Measurements from ENCODE around the gene SLC22A1. TPM values are rescaled to one million over a fixed set of nuclear protein-coding genes. Genes with fewer than 3 reads are reported as not detected.

Gene SLC22A1
- total RNA-seq, 4 donors from 2014 or later: 1.4 to 2.6 (median 1.5) TPM

GRCh38 chr6:160080097-160080496 lies 41.5 kb upstream of the SLC22A1 start:
- no peak for TF ChIP-seq CTCF (IDR thresholded peaks at IDR 0.05; ENCODE audit: low read depth)

- TF ChIP-seq CTCF (IDR thresholded peaks at IDR 0.05; ENCODE audit: low read depth): no peak
Observed at GRCh38 chr6:160081398-160081797, 40.2 kb upstream of the SLC22A1 start.

- no peak for TF ChIP-seq CTCF (IDR thresholded peaks at IDR 0.05; ENCODE audit: low read depth)
Observed at GRCh38 chr6:160082627-160083026, 39.0 kb upstream of the SLC22A1 start.

- no peak for TF ChIP-seq CTCF (IDR thresholded peaks at IDR 0.05; ENCODE audit: low read depth)
Observed at GRCh38 chr6:160084198-160084776, 37.3 kb upstream of the SLC22A1 start.

- TF ChIP-seq CTCF (IDR thresholded peaks at IDR 0.05; ENCODE audit: low read depth): no peak
Observed at GRCh38 chr6:160085226-160085625, 36.4 kb upstream of the SLC22A1 start.

- no peak for TF ChIP-seq CTCF (IDR thresholded peaks at IDR 0.05; ENCODE audit: low read depth)
Observed at GRCh38 chr6:160085713-160086505, 35.7 kb upstream of the SLC22A1 start.

- no peak for TF ChIP-seq CTCF (IDR thresholded peaks at IDR 0.05; ENCODE audit: low read depth)
Observed at GRCh38 chr6:160086754-160087153, 34.9 kb upstream of the SLC22A1 start.
